Pancreas (tissue), 10 donors: Measurements from ENCODE around the gene SPAG16. TPM values are rescaled to one million over a fixed set of nuclear protein-coding genes. Genes with fewer than 3 reads are reported as not detected.

Experiments
- ATAC-seq, 4 donors: fragments of 200-7000 bp; cut with Tn5 transposase; one replicate each; pipeline versions ENCODE4 v1.8.0 to v1.9.1; 2020; ENCODE audit warnings: mild to moderate bottlenecking in 4 of 4, moderate library complexity in 4 of 4
- DNase-seq, 6 donors: peaks; one replicate each; pipeline ENCODE4 v3.0.0-alpha.2; 2020
- FAIRE-seq: peaks from 2 replicates; lab custom pipeline; 2012; peaks lifted over from hg19 to GRCh38; lab: Jason Lieb, UNC
- H3K27ac ChIP-seq, 4 donors: fragments of 200-600 bp; sonication (generic); 1 replicate in 3 of 4; 2 replicates in 1 of 4; pipeline versions ENCODE4 v1.5.0 to v1.8.0; 2020
- H3K27me3 ChIP-seq, 4 donors: fragments of 200-600 bp; one replicate each; pipeline ENCODE4 v1.8.0; 2021
- H3K36me3 ChIP-seq, 3 donors: fragments of 200-600 bp; sonication (generic) in 1 of 3; one replicate each; pipeline versions ENCODE4 v1.5.0 to v1.8.0; 2020 to 2021
- H3K4me1 ChIP-seq, 3 donors: fragments of 200-600 bp; one replicate each; pipeline ENCODE4 v1.8.0; 2021
- H3K4me3 ChIP-seq, 4 donors: fragments of 200-600 bp; sonication (generic) in 2 of 4; one replicate each; pipeline versions ENCODE4 v1.5.0 to v1.8.0; 2020 to 2021
- H3K9me3 ChIP-seq, 4 donors: fragments of 200-600 bp; one replicate each; pipeline ENCODE4 v1.8.0; 2021
- WGBS, 2 donors: extraction: QIAGEN DNeasy Blood & Tissue Kit; methylation state at CpG; one replicate each; pipeline ENCODE4 v1.1.7; 2013; 5-methylcytosine and 5-hydroxymethylcytosine counted together
- intact Hi-C, 3 donors: fragments of 100-400 bp; cut with DNase I; formaldehyde crosslinking; loops; one replicate each; pipeline versions ENCODE4 v1.11.1 to v1.14.2; 2022
- polyA plus RNA-seq, 2 donors: library from polyadenylated mRNA; stranded (reverse); fragments of 200-250 nt; gene quantifications; one replicate each; pipeline ENCODE4 v1.2.3, GENCODE V29; 2013
- total RNA-seq, 6 donors: library from RNA; stranded (reverse); fragmentation: NEBNext Ultra II Directional in 4 of 6; extraction: Animal tissue kit (Norgen Biotek cat#: 25700) in 4 of 6; gene quantifications; one replicate each; pipeline versions ENCODE4 v1.2.1 to v1.2.4, GENCODE V29; 2021 to 2023
- TF ChIP-seq, protein P1 (sequence below), 4 donors: fragments of 200-600 bp; sonication (generic) in 3 of 4; IDR thresholded peaks; one replicate each; pipeline versions ENCODE4 v1.5.0 to v1.8.0; 2021; ENCODE audit warnings: antibody characterized with exemption in 4 of 4
- donor health status: healthy with polysubstance abuse.
- donor health status: DM: no; HTN: no; CAD: no; lungs with moderate emphysema.
- donor health status: DM: no; HTN: no; CAD: no.
- donor health status: control.
- donor health status: control.
- donor health status: Bipolar disorder and iron deficiency.
- donor health status: DM: yes; HTN: yes; CAD: no.
- donor health status: DM: no; HTN: no; CAD: no.
- donor health status: DM: no; HTN: no; CAD: no.
- donor health status: DM: yes; HTN: yes; CAD: no.

The SPAG16 gene
- total and polyA plus RNA-seq, 8 donors: 9.7 to 25.7 (median 11.7) TPM

DNA sequence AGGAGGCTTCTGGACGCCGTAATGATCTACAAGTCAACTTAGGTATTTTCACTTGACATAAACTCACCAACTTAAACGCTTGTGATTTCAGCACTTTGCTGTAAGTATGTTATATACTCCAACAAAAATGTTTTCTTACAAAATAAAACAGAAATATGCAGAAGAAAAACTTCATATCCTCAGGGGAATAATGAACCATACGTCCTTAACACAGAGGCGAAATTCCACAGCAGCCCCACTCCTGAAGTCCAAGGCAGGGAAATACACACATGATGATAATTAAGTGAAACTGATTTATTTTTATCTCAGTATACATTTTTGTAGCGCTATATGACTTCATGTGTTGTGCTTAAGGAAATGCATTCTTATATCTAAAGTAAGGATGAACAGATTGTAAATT is 791.2 kb downstream of the SPAG16 start:
- TF ChIP-seq, protein P1, sequence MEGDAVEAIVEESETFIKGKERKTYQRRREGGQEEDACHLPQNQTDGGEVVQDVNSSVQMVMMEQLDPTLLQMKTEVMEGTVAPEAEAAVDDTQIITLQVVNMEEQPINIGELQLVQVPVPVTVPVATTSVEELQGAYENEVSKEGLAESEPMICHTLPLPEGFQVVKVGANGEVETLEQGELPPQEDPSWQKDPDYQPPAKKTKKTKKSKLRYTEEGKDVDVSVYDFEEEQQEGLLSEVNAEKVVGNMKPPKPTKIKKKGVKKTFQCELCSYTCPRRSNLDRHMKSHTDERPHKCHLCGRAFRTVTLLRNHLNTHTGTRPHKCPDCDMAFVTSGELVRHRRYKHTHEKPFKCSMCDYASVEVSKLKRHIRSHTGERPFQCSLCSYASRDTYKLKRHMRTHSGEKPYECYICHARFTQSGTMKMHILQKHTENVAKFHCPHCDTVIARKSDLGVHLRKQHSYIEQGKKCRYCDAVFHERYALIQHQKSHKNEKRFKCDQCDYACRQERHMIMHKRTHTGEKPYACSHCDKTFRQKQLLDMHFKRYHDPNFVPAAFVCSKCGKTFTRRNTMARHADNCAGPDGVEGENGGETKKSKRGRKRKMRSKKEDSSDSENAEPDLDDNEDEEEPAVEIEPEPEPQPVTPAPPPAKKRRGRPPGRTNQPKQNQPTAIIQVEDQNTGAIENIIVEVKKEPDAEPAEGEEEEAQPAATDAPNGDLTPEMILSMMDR (IDR thresholded peaks at IDR 0.05): no peak
- intact Hi-C loops: no loop called here
- H3K27me3 ChIP-seq: no peaks in the 10 kb centered on the region
- 91% methylated on average over 6 of the region's 6 CpGs for WGBS, 2 donors
- H3K4me1 ChIP-seq: no peaks in the 10 kb centered on the region
- ATAC-seq (no peak), DNase-seq (no peak), FAIRE-seq (no peak)
- H3K27ac ChIP-seq: no peak overlapping the region
- H3K36me3 ChIP-seq: no peaks in the 10 kb centered on the region
- H3K9me3 ChIP-seq: no peaks in the 10 kb centered on the region
- H3K4me3 ChIP-seq: no peak overlapping the region

GRCh38 chr2:214076527-214076926 is 792.3 kb downstream of the SPAG16 start:
- no peaks in the 10 kb centered on the region for H3K4me1 ChIP-seq
- DNase-seq: no peak
- no peak overlapping the region for H3K4me3 ChIP-seq
- intact Hi-C loops: no loop called here
- 11 to 14% methylated on average over 1 of the region's 1 CpG for WGBS, 2 donors
- no peaks in the 10 kb centered on the region for H3K27me3 ChIP-seq
- no peak for FAIRE-seq
- TF ChIP-seq, protein P1 (IDR thresholded peaks at IDR 0.05): no peak
- no peaks in the 10 kb centered on the region for H3K36me3 ChIP-seq
- no peaks in the 10 kb centered on the region for H3K9me3 ChIP-seq
- peak in 2 of 4 donors; percentile 60 to 66 for ATAC-seq
- no peak overlapping the region for H3K27ac ChIP-seq

DNA sequence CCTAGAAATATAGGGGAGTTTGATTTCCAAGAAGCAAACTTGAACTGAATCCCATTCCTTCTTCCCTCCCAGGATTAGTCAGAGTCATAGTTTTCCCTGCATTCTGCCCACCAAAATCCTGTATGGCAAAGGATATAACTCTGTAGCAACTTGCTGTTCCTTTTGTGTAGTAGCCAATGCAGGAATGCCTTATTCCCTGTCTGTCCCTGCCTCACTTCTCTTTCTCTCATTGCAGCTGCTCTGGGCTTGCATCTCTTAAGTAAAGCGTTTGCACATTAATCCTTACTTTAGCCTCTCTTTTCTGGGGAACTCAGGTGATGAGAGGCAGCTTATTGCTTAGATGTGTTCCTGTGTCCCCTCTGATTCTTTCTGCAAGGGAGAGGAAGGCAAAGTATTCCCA is 793.5 kb downstream of the SPAG16 start:
- Histone ChIP-seq H3K4me3 (no peak overlapping the region), H3K27ac (no peak overlapping the region), H3K9me3 (no peaks in the 10 kb centered on the region), H3K36me3 (no peaks in the 10 kb centered on the region), H3K27me3 (no peaks in the 10 kb centered on the region), H3K4me1 (no peaks in the 10 kb centered on the region)
- 75 to 79% methylated on average over 1 of the region's 1 CpG for WGBS, 2 donors
- ATAC-seq (no peak), DNase-seq (no peak), FAIRE-seq (no peak)
- intact Hi-C loops: no loop called here
- TF ChIP-seq, protein P1 (IDR thresholded peaks at IDR 0.05): no peak

DNA sequence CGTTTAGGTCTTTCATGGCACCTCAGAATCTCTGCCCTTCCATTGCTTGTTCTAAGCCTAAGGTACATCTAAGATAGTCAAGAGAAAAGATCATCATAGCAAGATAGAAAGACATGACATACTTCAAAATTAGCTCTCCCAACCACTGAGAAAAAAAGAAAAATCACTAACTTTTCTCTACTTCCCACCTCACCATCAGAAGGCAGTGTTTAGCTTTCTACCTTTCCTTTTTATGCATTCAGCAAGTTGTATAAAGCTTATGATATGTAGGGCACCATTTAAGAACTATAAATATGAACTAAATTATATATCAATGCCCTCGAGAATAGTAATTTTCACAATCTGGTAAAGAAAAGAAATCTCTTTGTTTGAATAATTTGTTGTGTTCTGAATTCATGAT is 794.8 kb downstream of the SPAG16 start:
- TF ChIP-seq, protein P1 (IDR thresholded peaks at IDR 0.05): no peak
- no peak for ATAC-seq
- no peak overlapping the region for H3K4me3 ChIP-seq
- no peak overlapping the region for H3K27ac ChIP-seq
- no peaks in the 10 kb centered on the region for H3K4me1 ChIP-seq
- no peaks in the 10 kb centered on the region for H3K9me3 ChIP-seq
- intact Hi-C loops: no loop called here
- no peak for FAIRE-seq
- no peaks in the 10 kb centered on the region for H3K27me3 ChIP-seq
- H3K36me3 ChIP-seq: no peaks in the 10 kb centered on the region
- no peak for DNase-seq
- 76 to 86% methylated on average over 2 of the region's 2 CpGs for WGBS, 2 donors

DNA sequence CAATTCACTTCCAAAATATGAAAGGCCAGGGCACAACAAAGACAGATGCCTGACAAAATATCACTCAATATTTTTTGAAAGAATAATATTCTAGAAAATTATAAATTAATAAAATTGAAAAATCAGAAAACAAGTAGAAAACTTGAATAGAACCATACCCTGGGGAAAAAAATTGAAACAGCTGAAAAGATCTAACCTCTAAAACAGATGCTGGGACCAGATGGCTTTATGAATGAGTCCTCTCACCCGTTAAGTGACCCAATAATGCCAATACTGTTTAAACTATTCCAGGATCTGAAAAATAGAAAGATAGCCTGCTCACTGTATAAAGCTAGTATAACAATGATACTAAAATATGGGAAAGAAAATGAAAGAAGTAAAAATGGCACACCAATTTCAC is 804.3 kb downstream of the SPAG16 start:
- no peaks in the 10 kb centered on the region for H3K9me3 ChIP-seq
- ATAC-seq (no peak), DNase-seq (no peak), FAIRE-seq (no peak)
- H3K4me3 ChIP-seq: no peak overlapping the region
- H3K36me3 ChIP-seq: no peaks in the 10 kb centered on the region
- WGBS, 2 donors: 70 to 72% methylated on average over 1 of the region's 1 CpG
- H3K4me1 ChIP-seq: no peaks in the 10 kb centered on the region
- TF ChIP-seq, protein P1 (IDR thresholded peaks at IDR 0.05): no peak
- H3K27me3 ChIP-seq: no peaks in the 10 kb centered on the region
- no peak overlapping the region for H3K27ac ChIP-seq
- intact Hi-C loops: no loop called here
